ENCODE data around the gene PLA2G4C. TPM values are rescaled to one million over a fixed set of nuclear protein-coding genes. Genes with fewer than 3 reads are reported as not detected.

PLA2G4C gene
- total and polyA plus RNA-seq, 2 experiments from 2014 or later: 2.9 to 3.4 TPM

DNA sequence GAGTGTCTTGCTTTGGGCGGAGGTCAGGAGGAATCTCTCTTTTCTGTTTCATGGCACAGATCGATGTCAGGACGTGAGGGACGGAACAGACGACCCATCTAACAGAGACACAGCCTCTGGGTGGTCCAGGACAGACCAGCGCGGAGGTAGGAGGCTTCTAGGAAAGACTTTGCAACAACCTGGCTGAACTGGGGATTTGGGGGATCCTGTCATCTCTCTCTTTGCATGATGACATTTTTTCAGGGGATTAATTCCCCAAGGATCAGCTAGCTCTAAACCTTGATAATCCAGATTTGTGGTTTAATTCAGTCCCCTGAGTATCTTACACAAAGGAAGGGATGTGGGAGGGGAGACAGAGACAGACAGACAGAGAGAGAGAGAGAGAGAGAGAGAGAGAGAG is 81.2 kb downstream of the PLA2G4C start:
- ATAC-seq: no peak
- Mint-ChIP-seq H3K27ac (no peak overlapping the region), H3K9me3 (peaks cover 2% of the 10 kb centered on the region; the same call in 2 of the 3 replicates), H3K36me3 (ENCODE audit: low read depth) (no peaks in the 10 kb centered on the region), H3K27me3 (ENCODE audit: insufficient read depth, low read depth, poor library complexity) (peaks cover 6% of the 10 kb centered on the region), H3K4me3 (no peak overlapping the region), H3K4me1 (peaks cover 2% of the 10 kb centered on the region; the same call in 2 of the 3 replicates)
- no peak for DNase-seq (ENCODE audit: low spot score)
- Histone ChIP-seq H3K9me2 (ENCODE audit: insufficient read depth) (peaks cover 4% of the 10 kb centered on the region; the same call in 1 of the 2 replicates), H3K27ac (ENCODE audit: low read depth) (no peak overlapping the region), H3K27me3 (ENCODE audit: insufficient read depth) (no peaks in the 10 kb centered on the region), H3K4me3 (no peak overlapping the region), H3K79me2 (replicated peaks; ENCODE audit: insufficient read depth) (no peaks in the 10 kb centered on the region), H3F3A (replicated peaks; ENCODE audit: low read depth) (no peaks in the 10 kb centered on the region), H3K4me2 (no peak overlapping the region), H3K4me1 (ENCODE audit: insufficient read depth) (no peaks in the 10 kb centered on the region), H2AFZ (peak overlapping the region; percentile 57), H4K20me1 (replicated peaks; ENCODE audit: insufficient read depth) (no peaks in the 10 kb centered on the region), H3K36me3 (ENCODE audit: insufficient read depth) (no peaks in the 10 kb centered on the region)
- TF ChIP-seq, protein P1, sequence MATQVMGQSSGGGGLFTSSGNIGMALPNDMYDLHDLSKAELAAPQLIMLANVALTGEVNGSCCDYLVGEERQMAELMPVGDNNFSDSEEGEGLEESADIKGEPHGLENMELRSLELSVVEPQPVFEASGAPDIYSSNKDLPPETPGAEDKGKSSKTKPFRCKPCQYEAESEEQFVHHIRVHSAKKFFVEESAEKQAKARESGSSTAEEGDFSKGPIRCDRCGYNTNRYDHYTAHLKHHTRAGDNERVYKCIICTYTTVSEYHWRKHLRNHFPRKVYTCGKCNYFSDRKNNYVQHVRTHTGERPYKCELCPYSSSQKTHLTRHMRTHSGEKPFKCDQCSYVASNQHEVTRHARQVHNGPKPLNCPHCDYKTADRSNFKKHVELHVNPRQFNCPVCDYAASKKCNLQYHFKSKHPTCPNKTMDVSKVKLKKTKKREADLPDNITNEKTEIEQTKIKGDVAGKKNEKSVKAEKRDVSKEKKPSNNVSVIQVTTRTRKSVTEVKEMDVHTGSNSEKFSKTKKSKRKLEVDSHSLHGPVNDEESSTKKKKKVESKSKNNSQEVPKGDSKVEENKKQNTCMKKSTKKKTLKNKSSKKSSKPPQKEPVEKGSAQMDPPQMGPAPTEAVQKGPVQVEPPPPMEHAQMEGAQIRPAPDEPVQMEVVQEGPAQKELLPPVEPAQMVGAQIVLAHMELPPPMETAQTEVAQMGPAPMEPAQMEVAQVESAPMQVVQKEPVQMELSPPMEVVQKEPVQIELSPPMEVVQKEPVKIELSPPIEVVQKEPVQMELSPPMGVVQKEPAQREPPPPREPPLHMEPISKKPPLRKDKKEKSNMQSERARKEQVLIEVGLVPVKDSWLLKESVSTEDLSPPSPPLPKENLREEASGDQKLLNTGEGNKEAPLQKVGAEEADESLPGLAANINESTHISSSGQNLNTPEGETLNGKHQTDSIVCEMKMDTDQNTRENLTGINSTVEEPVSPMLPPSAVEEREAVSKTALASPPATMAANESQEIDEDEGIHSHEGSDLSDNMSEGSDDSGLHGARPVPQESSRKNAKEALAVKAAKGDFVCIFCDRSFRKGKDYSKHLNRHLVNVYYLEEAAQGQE (IDR thresholded peaks at IDR 0.05; ENCODE audit: unreplicated experiment): no peak
- TF ChIP-seq POLR2AphosphoS5 (IDR thresholded peaks at IDR 0.05; ENCODE audit: low read depth) (no peak), ZNF331 (CRISPR knock-in tag; IDR thresholded peaks at IDR 0.05; ENCODE audit: low read depth) (no peak), CREB1 (CRISPR knock-in tag; IDR thresholded peaks at IDR 0.05; ENCODE audit: low read depth) (no peak), STAT1 (IDR thresholded peaks at IDR 0.05; ENCODE audit: unreplicated experiment) (no peak), NANOG (IDR thresholded peaks at IDR 0.05; ENCODE audit: borderline replicate concordance) (no peak)
- TF ChIP-seq, protein P2, sequence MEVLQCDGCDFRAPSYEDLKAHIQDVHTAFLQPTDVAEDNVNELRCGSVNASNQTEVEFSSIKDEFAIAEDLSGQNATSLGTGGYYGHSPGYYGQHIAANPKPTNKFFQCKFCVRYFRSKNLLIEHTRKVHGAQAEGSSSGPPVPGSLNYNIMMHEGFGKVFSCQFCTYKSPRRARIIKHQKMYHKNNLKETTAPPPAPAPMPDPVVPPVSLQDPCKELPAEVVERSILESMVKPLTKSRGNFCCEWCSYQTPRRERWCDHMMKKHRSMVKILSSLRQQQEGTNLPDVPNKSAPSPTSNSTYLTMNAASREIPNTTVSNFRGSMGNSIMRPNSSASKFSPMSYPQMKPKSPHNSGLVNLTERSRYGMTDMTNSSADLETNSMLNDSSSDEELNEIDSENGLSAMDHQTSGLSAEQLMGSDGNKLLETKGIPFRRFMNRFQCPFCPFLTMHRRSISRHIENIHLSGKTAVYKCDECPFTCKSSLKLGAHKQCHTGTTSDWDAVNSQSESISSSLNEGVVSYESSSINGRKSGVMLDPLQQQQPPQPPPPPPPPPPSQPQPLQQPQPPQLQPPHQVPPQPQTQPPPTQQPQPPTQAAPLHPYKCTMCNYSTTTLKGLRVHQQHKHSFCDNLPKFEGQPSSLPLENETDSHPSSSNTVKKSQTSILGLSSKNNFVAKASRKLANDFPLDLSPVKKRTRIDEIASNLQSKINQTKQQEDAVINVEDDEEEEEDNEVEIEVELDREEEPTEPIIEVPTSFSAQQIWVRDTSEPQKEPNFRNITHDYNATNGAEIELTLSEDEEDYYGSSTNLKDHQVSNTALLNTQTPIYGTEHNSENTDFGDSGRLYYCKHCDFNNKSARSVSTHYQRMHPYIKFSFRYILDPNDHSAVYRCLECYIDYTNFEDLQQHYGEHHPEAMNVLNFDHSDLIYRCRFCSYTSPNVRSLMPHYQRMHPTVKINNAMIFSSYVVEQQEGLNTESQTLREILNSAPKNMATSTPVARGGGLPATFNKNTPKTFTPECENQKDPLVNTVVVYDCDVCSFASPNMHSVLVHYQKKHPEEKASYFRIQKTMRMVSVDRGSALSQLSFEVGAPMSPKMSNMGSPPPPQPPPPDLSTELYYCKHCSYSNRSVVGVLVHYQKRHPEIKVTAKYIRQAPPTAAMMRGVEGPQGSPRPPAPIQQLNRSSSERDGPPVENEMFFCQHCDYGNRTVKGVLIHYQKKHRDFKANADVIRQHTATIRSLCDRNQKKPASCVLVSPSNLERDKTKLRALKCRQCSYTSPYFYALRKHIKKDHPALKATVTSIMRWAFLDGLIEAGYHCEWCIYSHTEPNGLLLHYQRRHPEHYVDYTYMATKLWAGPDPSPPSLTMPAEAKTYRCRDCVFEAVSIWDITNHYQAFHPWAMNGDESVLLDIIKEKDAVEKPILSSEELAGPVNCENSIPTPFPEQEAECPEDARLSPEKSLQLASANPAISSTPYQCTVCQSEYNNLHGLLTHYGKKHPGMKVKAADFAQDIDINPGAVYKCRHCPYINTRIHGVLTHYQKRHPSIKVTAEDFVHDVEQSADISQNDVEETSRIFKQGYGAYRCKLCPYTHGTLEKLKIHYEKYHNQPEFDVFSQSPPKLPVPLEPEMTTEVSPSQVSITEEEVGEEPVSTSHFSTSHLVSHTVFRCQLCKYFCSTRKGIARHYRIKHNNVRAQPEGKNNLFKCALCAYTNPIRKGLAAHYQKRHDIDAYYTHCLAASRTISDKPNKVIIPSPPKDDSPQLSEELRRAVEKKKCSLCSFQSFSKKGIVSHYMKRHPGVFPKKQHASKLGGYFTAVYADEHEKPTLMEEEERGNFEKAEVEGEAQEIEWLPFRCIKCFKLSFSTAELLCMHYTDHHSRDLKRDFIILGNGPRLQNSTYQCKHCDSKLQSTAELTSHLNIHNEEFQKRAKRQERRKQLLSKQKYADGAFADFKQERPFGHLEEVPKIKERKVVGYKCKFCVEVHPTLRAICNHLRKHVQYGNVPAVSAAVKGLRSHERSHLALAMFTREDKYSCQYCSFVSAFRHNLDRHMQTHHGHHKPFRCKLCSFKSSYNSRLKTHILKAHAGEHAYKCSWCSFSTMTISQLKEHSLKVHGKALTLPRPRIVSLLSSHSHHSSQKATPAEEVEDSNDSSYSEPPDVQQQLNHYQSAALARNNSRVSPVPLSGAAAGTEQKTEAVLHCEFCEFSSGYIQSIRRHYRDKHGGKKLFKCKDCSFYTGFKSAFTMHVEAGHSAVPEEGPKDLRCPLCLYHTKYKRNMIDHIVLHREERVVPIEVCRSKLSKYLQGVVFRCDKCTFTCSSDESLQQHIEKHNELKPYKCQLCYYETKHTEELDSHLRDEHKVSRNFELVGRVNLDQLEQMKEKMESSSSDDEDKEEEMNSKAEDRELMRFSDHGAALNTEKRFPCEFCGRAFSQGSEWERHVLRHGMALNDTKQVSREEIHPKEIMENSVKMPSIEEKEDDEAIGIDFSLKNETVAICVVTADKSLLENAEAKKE (CRISPR knock-in tag; IDR thresholded peaks at IDR 0.05): no peak
- TF ChIP-seq, protein P3, sequence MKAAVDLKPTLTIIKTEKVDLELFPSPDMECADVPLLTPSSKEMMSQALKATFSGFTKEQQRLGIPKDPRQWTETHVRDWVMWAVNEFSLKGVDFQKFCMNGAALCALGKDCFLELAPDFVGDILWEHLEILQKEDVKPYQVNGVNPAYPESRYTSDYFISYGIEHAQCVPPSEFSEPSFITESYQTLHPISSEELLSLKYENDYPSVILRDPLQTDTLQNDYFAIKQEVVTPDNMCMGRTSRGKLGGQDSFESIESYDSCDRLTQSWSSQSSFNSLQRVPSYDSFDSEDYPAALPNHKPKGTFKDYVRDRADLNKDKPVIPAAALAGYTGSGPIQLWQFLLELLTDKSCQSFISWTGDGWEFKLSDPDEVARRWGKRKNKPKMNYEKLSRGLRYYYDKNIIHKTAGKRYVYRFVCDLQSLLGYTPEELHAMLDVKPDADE (IDR thresholded peaks at IDR 0.05): no peak

Data from GM23338 (cell line).